ENCODE measurements around the gene SFTPB.
"Not testable (repeated sequence)": the region's sequence is repeated elsewhere in the genome, so short reads cannot be mapped to it uniquely, and the experiment has no call there.

SFTPB gene

DNA sequence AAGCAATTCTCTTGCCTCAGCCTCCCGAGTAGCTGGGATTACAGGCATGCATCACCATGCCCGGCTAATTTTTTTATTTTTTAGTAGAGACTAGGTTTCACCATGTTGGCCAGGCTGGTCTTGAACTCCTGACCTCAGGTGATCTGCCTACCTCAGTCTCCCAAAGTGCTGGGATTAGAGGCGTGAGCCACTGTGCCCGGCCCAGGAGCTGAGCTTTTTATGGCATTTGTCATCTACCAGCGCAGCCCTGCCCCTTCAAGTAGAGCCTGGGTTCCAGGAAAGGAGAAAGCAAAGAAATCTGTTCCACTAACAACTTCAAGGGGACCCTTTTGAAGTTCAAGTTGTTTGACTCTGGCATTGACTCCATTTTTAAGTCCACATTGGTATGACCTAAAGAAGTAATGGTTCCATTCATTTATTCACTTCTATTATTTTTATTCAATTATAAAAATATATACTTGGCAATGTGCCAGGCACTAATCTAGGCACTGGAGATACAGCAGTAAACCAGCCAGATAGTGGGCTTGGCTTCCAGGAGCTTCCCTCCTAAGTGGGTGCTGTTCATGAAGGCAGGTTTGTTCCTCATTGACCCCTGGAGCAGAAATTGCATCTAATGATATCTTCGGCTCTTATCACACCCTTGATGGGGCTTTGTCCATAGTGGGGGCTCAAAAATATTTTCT is 8.0 kb upstream of the SFTPB start:
- DNase-seq (ENCODE audit: low read depth in 2 of 2) = no peak

DNA sequence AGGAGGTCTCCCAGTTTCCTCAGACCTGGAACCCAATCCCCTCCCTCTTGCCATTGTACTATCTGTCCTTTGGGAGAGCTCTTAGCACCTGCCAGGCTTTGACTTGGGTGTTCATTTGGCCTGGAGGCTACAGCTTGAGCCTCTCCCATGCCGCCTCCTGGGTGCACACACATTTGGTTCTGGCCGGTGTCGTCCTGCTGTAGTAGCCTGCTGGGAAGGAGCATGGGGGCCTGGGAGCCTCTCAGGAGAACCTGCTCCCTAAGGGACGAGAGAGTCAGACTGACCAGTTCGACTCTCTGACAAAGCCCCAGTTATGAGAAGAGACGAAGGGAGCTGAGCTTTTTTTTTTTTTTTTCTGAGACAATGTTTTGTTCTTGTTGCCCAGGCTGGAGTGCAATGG is 7.4 kb upstream of the SFTPB start:
- no peak for DNase-seq (ENCODE audit: low read depth in 2 of 2)

DNA sequence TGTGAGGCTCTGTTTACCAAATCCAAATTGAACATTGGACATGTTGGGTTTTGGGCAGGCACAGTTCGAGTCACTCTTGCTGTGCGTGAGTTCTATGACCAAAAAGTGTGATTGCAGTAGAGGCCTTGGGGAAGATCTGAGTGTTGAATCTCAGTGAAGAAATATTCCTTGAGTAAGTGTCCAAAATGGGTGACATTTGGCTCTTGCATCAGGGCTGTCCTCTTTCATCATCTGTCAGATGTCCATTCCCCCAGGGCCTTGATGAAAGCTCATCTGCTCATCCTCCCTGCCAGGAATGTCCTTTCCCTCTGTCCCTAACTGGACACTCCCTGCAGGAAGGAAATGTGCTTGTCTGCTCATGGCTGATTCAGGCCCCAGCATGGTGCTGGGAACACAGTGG is 6.4 kb upstream of the SFTPB start:
- DNase-seq (ENCODE audit: low read depth in 2 of 2) = no peak

GRCh38 chr2:85673716-85674375 is 5.8 kb upstream of the SFTPB start:
- no peak for DNase-seq (ENCODE audit: low read depth in 2 of 2)

DNA sequence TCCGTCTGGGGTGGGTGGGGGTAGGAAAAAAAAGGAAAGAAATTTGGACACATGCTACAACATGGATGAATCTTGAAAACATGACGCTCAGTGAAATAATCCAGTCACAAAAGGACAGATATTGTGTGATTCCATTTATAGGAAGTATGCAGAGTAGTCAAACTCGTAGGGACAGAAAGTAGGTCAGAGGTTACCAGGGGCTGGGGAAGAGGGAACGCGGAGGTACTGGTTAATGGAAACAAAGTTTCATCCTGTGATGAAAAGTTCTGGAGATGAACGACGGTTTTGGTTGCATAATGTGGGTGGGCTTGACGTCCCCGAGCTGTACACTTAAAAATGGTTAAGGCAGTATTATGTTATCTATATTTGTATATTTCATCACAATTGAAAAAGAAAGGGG is 4.5 kb upstream of the SFTPB start:
- DNase-seq (ENCODE audit: low read depth in 2 of 2) = no peak

- not testable (repeated sequence) for DNase-seq (ENCODE audit: low read depth in 2 of 2)
Observed at GRCh38 chr2:85670416-85670815, 2.4 kb upstream of the SFTPB start.

DNA sequence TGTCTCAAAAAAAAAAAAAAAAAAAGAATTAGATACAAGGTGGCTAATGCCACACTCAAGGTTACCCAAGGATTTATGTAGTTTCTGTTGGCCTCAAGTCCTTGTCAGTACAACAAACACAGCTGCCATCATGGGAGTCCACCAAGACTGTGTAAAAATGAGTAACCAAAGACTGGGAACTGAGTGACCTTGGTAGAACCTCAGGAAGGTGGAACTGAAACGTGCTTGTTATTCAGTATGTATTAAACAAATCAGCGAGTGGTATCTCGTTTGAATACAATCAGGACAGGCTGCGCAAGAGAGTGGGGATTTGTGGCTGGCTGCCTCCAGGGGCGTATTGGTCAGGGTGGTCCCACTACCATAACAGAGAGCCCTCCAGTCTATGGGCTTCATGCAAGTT is 1.6 kb upstream of the SFTPB start:
- no peak for DNase-seq (ENCODE audit: low read depth in 2 of 2)

DNA sequence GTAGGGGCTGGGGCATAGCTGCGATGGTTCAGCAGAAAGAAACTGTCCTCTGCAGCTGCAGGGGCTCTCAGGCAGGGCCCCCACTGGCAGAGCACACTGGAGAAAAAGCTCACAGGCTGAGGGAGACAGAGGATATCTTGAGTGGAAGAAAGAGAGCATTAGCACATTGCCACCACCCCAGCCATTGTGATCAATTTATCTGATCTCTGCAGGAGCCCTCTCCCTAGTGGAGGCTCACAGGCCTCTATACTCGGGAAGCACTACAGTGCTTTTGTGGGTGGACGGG is 801 bp upstream of the SFTPB start:
- DNase-seq (ENCODE audit: low read depth in 2 of 2) = no peak

GRCh38 chr2:85667561-85668008 is 414 bp downstream of the SFTPB start:
- DNase-seq (ENCODE audit: low read depth in 2 of 2) = no peak

- no peak for DNase-seq (ENCODE audit: low read depth in 2 of 2)
Observed at GRCh38 chr2:85666435-85667316, 1.3 kb downstream of the SFTPB start.

GRCh38 chr2:85666016-85666415 is 2.0 kb downstream of the SFTPB start:
- DNase-seq (ENCODE audit: low read depth in 2 of 2) = no peak

- no peak for DNase-seq (ENCODE audit: low read depth in 2 of 2)
Observed at GRCh38 chr2:85665264-85665937, 2.6 kb downstream of the SFTPB start.

DNA sequence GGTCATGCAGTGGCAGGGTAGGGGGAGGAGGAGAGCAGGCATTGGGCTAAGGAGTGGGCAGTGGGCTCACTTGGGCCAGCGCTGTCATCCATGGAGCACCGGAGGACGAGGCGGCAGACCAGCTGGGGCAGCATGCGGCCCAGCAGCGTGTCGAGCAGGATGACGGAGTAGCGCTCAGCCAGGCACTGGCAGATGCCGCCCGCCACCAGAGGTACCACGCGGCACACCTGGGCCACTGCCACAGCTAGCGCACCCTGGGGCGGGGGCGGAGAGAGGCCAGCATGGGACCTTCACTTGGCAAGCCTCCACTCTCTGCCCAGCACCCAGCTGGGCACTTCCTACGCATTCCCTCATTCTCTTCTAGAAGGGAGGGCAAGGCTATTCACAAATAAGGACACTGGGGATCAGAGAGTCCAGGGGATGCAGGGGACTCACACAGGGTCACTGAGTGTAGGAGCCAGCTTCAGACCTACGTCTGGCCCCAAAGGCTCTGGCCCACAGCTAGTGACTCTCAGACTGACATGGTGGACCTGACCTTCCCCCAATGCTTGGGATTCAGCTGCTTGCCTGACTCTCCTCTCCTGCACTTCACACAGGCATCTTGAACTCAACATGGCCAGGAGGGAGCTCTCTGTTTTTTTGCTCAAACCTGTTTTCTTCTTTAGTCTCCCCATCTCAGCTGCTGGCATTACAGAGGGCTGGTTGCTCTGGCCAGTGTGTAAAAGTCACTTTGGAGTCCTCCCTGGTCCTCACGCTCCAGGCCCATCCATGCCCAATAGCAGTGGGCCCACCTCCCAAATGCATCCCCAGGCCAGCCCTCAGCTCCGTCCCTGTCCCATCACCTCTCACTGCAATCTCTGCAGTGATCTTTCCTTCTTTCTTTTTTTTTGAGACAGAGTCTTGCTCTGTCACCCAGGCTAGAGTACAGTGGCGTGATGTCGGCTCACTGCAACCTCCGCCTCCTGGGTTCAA is 4.1 kb downstream of the SFTPB start:
- no peak for DNase-seq (ENCODE audit: low read depth in 2 of 2)

DNA sequence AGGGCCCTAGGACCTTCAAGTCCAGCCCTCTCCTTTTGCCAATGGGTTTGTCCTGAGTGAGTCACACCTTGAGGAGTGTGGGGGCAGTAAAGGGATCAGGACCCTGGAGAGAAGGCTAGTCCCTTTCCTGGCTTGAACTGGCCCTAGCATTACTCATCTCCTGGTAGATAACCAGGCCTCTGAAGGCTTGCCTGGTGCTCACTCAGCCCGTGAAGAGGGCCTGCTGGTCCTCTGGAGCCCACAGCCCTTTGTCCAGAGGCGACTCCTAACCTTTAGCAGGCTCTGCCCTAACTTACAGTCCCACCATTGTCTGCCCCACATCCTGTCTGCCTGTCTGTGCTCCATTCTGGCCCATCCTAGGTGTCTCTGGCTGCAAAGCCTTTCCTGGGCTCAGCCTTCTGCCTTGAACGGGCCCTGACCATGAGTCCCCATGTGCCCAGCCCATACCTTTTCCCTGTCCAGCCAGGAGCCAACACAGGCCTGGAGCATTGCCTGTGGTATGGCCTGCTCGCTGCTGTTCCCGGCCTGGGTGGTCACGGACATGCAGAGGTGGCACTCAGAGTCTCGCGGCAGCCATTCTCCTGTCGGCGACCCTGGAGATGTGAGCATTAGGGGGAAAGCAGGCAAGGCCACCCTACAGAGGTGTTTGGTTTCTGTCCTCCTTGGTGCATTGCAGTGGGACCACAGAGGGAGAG is 5.0 kb downstream of the SFTPB start:
- no peak for DNase-seq (ENCODE audit: low read depth in 2 of 2)

DNA sequence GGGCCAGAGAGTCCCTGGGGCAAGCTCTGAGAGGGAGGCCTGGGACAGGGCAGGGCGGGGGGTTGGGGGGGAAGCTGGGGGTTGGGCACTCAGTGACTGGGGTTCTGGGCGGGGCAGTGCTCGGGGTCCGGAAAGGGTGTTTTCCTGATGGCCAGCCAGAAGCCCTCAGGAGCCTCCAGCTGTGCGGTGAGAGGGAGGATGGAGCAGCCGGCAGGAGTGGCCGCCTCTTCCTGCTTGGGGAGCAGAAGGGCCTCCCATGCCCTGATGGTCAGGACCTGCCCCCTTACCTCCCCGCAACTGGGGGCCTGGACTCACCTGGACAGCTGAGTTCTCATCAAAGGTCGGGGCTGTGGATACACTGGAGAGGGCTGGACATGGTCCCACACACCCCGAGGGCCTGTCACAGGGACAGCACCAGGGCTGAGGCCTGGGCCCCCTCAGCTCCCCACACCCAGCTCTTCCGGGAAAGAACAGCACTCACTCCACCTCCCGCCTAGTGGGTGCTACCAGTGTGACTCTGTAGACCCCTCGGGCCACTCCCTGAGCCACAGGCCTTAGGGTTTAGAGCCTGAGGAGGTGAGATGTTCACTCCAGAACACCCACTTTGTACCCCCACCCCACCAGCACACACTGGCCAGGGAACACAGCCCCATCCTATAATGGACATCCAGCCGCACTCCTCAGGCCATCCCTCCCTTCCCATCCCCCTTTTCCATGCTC is 6.7 kb downstream of the SFTPB start:
- DNase-seq (ENCODE audit: low read depth in 2 of 2) = no peak

GRCh38 chr2:85660725-85661124 is 7.3 kb downstream of the SFTPB start:
- no peak for DNase-seq (ENCODE audit: low read depth in 2 of 2)

DNA sequence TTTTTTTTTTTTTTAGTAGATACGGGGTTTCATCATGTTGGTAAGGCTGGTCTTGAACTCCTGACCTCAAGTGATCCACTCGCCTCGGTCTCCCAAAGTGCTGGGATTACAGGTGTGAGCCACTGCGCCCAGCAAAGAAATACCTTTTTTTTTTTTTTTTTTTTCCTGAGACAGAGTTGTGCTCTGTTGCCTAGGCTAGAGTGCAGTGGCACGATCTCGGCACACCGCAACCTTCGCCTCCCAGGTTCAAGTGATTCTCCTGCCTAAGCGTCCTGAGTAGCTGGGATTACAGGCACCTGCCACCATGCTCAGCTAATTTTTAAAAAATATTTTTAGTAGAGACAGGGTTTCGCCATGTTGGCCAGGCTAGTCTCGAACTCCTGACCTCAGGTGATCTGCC is 7.7 kb downstream of the SFTPB start:
- DNase-seq (ENCODE audit: low read depth in 2 of 2) = not testable (repeated sequence)

DNA sequence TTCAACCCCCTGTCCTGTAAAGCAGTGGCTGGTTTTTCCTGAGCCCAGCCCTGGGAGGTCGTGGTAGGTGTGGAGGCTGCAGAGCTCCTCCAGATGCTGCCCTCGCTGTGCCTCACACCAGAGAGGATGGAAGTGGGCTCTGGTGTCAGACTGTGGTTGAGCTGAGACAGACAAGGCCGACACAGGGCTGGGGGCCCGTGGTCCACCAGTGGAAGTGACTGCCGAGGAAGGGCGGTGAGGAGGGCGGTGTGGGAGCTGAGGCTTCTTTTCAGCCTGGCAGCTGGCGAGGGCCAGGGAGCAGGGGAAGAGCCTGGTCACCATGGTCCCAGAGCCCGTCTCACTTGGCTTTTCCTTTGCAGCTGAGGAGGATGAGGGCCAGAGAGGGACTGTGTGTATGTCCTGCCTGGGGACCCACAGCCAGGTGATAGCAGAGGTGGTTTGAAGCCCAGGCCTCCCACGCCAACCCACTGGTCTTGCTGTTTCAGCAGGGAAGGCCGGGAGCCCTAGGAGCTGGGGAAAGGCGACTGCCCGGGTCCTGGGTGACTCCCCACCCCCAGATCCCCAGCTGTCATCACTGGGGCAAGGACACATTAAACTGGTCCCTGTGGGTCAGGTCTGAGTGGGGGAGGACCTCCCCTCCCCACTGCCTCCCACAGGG is 8.5 kb downstream of the SFTPB start:
- no peak for DNase-seq (ENCODE audit: low read depth in 2 of 2)

DNA sequence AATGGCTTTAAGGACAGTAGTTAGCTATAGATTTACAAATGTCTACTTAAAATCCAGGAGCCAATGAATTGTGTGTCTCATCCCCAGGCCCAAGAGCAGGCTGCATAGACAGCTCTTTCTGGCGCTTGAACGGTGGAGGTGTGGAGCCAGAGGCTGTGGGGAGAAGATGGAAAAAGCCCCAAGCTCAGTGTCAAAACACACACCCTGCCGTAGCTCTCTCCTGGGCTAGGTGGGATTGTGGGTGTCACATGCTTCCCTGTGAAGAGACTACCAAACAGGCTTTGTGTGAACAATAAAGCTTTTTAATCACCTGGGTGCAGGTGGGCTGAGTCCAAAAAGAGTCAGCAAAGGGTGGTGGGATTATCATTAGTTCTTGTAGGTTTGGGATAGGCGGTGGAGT is 10.6 kb downstream of the SFTPB start:
- DNase-seq (ENCODE audit: low read depth in 2 of 2) = not testable (repeated sequence)
